ENCODE measurements around the gene DPP8. TPM values are rescaled to one million over a fixed set of nuclear protein-coding genes. Genes with fewer than 3 reads are reported as not detected.

DPP8 gene
- total RNA-seq, 4 donors from 2014 or later = 33.6 to 48.6 (median 40.0) TPM

DNA sequence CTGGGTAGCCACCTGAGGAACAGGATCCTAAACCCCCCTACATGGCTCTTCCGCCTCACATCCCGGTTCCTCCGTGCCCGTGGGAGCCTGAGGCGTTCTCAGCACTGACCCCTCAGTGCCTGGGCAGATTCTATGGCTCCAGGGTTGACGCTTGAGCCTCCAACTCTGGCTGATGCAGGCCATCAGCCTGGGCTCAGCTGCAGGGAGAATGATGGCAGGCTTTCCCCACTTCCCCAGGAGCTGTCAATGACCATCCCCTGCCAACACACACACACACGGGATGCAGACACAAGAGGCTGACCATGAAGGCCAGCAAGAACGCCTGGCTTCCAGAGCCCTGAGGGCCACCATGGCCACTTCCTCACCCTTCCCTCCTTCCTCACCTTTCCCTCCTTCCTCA lies 123.9 kb downstream of the DPP8 start:
- no peak for TF ChIP-seq POLR2A (IDR thresholded peaks at IDR 0.05; ENCODE audit: low read depth)
- no peak for TF ChIP-seq POLR2AphosphoS5 (IDR thresholded peaks at IDR 0.05)
- TF ChIP-seq, protein P1, sequence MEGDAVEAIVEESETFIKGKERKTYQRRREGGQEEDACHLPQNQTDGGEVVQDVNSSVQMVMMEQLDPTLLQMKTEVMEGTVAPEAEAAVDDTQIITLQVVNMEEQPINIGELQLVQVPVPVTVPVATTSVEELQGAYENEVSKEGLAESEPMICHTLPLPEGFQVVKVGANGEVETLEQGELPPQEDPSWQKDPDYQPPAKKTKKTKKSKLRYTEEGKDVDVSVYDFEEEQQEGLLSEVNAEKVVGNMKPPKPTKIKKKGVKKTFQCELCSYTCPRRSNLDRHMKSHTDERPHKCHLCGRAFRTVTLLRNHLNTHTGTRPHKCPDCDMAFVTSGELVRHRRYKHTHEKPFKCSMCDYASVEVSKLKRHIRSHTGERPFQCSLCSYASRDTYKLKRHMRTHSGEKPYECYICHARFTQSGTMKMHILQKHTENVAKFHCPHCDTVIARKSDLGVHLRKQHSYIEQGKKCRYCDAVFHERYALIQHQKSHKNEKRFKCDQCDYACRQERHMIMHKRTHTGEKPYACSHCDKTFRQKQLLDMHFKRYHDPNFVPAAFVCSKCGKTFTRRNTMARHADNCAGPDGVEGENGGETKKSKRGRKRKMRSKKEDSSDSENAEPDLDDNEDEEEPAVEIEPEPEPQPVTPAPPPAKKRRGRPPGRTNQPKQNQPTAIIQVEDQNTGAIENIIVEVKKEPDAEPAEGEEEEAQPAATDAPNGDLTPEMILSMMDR (IDR thresholded peaks at IDR 0.05) = no peak
- TF ChIP-seq EP300 (IDR thresholded peaks at IDR 0.05) = no peak
- intact Hi-C loops (cut with DNase I) = no loop called here
- Histone ChIP-seq H3K4me3 (no peak overlapping the region), H3K4me1 (peaks cover 3 to 15% (median 11%) of the 10 kb centered on the region in 4 donors), H3K27me3 (peaks cover 0 to 49% (median 4%) of the 10 kb centered on the region in 4 donors), H3K27ac (replicated peaks in 1 of 4) (no peak overlapping the region), H3K9me3 (no peaks in the 10 kb centered on the region), H3K36me3 (no peaks in the 10 kb centered on the region)
- 74% methylated on average over 8 of the region's 8 CpGs for WGBS
- DNase-seq (ENCODE audit: extremely low spot score) = no peak

DNA sequence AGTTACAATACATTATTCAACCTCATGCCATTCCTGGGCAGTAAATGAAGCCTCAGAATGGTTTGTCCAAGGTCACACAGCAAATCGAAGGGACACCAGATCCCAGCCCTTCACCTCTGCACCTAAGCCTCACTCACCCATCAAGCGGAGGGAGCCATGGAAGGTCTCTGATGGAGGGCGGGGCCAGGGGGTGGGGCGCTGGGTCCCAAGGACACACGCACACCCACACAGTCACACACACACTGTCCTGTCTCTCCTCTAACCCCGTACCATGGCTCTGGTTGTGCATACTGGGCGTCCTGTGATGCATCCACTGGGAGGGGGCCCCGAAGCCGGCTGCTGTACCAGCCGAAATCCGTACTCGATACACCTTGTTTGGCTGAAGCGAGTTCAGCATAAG lies 124.4 kb downstream of the DPP8 start:
- H3K9me3 ChIP-seq = no peaks in the 10 kb centered on the region
- H3K27ac ChIP-seq (replicated peaks in 1 of 4) = no peak overlapping the region
- H3K4me3 ChIP-seq = no peak overlapping the region
- WGBS = 96% methylated on average over 13 of the region's 13 CpGs
- intact Hi-C loops (cut with DNase I) = no loop called here
- H3K36me3 ChIP-seq = no peaks in the 10 kb centered on the region
- H3K4me1 ChIP-seq = peaks cover 3 to 15% (median 11%) of the 10 kb centered on the region in 4 donors
- no peak for DNase-seq (ENCODE audit: extremely low spot score)
- peaks cover 0 to 46% (median 4%) of the 10 kb centered on the region in 4 donors for H3K27me3 ChIP-seq
- no peak for TF ChIP-seq POLR2A (IDR thresholded peaks at IDR 0.05; ENCODE audit: low read depth)
- TF ChIP-seq, protein P1 (IDR thresholded peaks at IDR 0.05) = no peak
- TF ChIP-seq POLR2AphosphoS5 (IDR thresholded peaks at IDR 0.05) = no peak
- TF ChIP-seq EP300 (IDR thresholded peaks at IDR 0.05) = no peak

Small RNA genes within 50 kb of the gene (small RNA-seq; reads per million reads assigned to genes)
- gene AC105129.1 = 0 reads per million in 3 donors
- 0 reads per million in 3 donors for gene RF00019
- 0 reads per million in 3 donors for gene RNU6-19P

Other genes with a start within 250 kb of the DPP8 start
- 10 to 100 TPM; 11.2 to 19.0 (median 14.6) TPM for gene PARP16, start 230.8 kb downstream of the DPP8 start, total RNA-seq
- not detected for gene RNU5A-1, start 221.6 kb downstream of the DPP8 start, total RNA-seq
- gene RNU5B-1, start 213.0 kb downstream of the DPP8 start, total RNA-seq = not detected
- under 1 TPM in 1 of 4 donors, not detected in 3; 0.17 TPM for gene IGDCC3, start 139.7 kb downstream of the DPP8 start, total RNA-seq
- gene IGDCC4, start 94.7 kb downstream of the DPP8 start, total RNA-seq = 1 to 10 TPM in 3 of 4 donors, under 1 TPM in 1; 0.52 to 2.8 (median 2.2) TPM
- gene HACD3, start 12.8 kb upstream of the DPP8 start, total RNA-seq = 10 to 100 TPM; 19.1 to 29.6 (median 24.8) TPM
- 10 to 100 TPM; 18.9 to 24.2 (median 21.3) TPM for gene INTS14, start 93.4 kb upstream of the DPP8 start, total RNA-seq
- gene SLC24A1, start 104.2 kb upstream of the DPP8 start, total RNA-seq = 1 to 10 TPM; 3.6 to 5.0 (median 4.3) TPM

Measured in esophagus muscularis mucosa (tissue), 4 donors.